Peyer's patch (tissue), 4 donors: ENCODE data around the gene PTGES. TPM values are rescaled to one million over a fixed set of nuclear protein-coding genes. Genes with fewer than 3 reads are reported as not detected.

Source experiments
- DNase-seq, 3 donors: peaks; one replicate each; pipeline ENCODE4 v3.0.0-alpha.2; 2017 to 2019
- H3K27ac ChIP-seq, 4 donors: fragments of 200-600 bp; sonication (generic); one replicate each; pipeline ENCODE4 v1.5.1; 2016 to 2019
- H3K27me3 ChIP-seq, 2 donors: fragments of 200-600 bp; sonication (generic); one replicate each; pipeline ENCODE4 v1.5.1; 2019
- H3K36me3 ChIP-seq, 3 donors: fragments of 200-600 bp; sonication (generic); one replicate each; pipeline ENCODE4 v1.5.1; 2016 to 2019
- H3K4me1 ChIP-seq, 4 donors: fragments of 200-600 bp; sonication (generic); one replicate each; pipeline ENCODE4 v1.5.1; 2016 to 2019
- H3K4me3 ChIP-seq, 4 donors: fragments of 200-600 bp; sonication (generic); 1 replicate in 3 of 4; 2 replicates in 1 of 4; pipeline ENCODE4 v1.5.1; 2016 to 2019; ENCODE audit warnings: mild to moderate bottlenecking in 1 of 4
- H3K9me3 ChIP-seq, 4 donors: fragments of 200-600 bp; sonication (generic); one replicate each; pipeline ENCODE4 v1.5.1; 2016 to 2019; ENCODE audit warnings: mild to moderate bottlenecking in 1 of 4
- CTCF ChIP-seq, 6 experiments: fragments of 450-650 bp in 4 of 6; fragments of 200-600 bp in 2 of 6; sonication (generic) in 1 of 6; IDR thresholded peaks; one replicate each; pipeline ENCODE4 v1.5.1; 2017 to 2019; ENCODE audit warnings: antibody characterized with exemption in 6 of 6, mild to moderate bottlenecking in 3 of 6, moderate library complexity in 1 of 6
- POLR2A ChIP-seq, 2 donors: fragments of 450-650 bp; IDR thresholded peaks; one replicate each; pipeline ENCODE4 v1.5.1; 2017; ENCODE audit warnings: antibody characterized with exemption in 2 of 2, mild to moderate bottlenecking in 2 of 2, moderate library complexity in 2 of 2
- total RNA-seq, 4 donors: library from RNA; depleted of rRNA; stranded (reverse); fragments of >200 nt; gene quantifications; one replicate each; pipeline ENCODE4 v1.1.0, GENCODE V29; 2016

Gene PTGES
- total RNA-seq, 4 donors from 2014 or later, result 1.8 to 8.7 (median 6.8) TPM

- Histone ChIP-seq H3K4me3 (no peak overlapping the region), H3K27ac (no peak overlapping the region), H3K27me3 (no peaks in the 10 kb centered on the region), H3K36me3 (no peaks in the 10 kb centered on the region), H3K4me1 (no peaks in the 10 kb centered on the region), H3K9me3 (no peaks in the 10 kb centered on the region)
- no peak for TF ChIP-seq POLR2A (IDR thresholded peaks at IDR 0.05)
- TF ChIP-seq CTCF (IDR thresholded peaks at IDR 0.05), result no peak
- DNase-seq, result no peak
These were observed 34.2 kb downstream of the PTGES start for GRCh38 chr9:129718647-129719046.

GRCh38 chr9:129717991-129718390, 34.9 kb downstream of the PTGES start:
- H3K27ac ChIP-seq, result no peak overlapping the region
- H3K27me3 ChIP-seq, result no peaks in the 10 kb centered on the region
- no peak overlapping the region for H3K4me3 ChIP-seq
- no peaks in the 10 kb centered on the region for H3K9me3 ChIP-seq
- no peak for TF ChIP-seq POLR2A (IDR thresholded peaks at IDR 0.05)
- TF ChIP-seq CTCF (IDR thresholded peaks at IDR 0.05), result no peak
- H3K4me1 ChIP-seq, result no peaks in the 10 kb centered on the region
- DNase-seq, result no peak
- H3K36me3 ChIP-seq, result no peaks in the 10 kb centered on the region

GRCh38 chr9:129716091-129716490, 36.8 kb downstream of the PTGES start:
- Histone ChIP-seq H3K27me3 (no peaks in the 10 kb centered on the region), H3K4me1 (no peaks in the 10 kb centered on the region), H3K36me3 (no peaks in the 10 kb centered on the region), H3K4me3 (no peak overlapping the region), H3K27ac (no peak overlapping the region), H3K9me3 (no peaks in the 10 kb centered on the region)
- no peak for DNase-seq
- no peak for TF ChIP-seq POLR2A (IDR thresholded peaks at IDR 0.05)
- no peak for TF ChIP-seq CTCF (IDR thresholded peaks at IDR 0.05)

GRCh38 chr9:129714511-129715061, 38.3 kb downstream of the PTGES start:
- H3K27ac ChIP-seq, result no peak overlapping the region
- TF ChIP-seq CTCF (IDR thresholded peaks at IDR 0.05), result no peak
- no peak for TF ChIP-seq POLR2A (IDR thresholded peaks at IDR 0.05)
- H3K36me3 ChIP-seq, result no peaks in the 10 kb centered on the region
- DNase-seq, result no peak
- H3K27me3 ChIP-seq, result no peaks in the 10 kb centered on the region
- H3K4me1 ChIP-seq, result no peaks in the 10 kb centered on the region
- H3K4me3 ChIP-seq, result no peak overlapping the region
- H3K9me3 ChIP-seq, result no peaks in the 10 kb centered on the region

GRCh38 chr9:129713402-129713679, 39.5 kb downstream of the PTGES start:
- Histone ChIP-seq H3K27me3 (no peaks in the 10 kb centered on the region), H3K27ac (no peak overlapping the region), H3K9me3 (no peaks in the 10 kb centered on the region), H3K4me3 (no peak overlapping the region), H3K36me3 (no peaks in the 10 kb centered on the region), H3K4me1 (no peaks in the 10 kb centered on the region)
- DNase-seq, result no peak
- TF ChIP-seq CTCF (IDR thresholded peaks at IDR 0.05) (no peak), POLR2A (IDR thresholded peaks at IDR 0.05) (no peak)
